NOMO-1 treated with DMSO at 0.1 percent for 48 hours (cell line): ENCODE results near the gene RARRES2.

Source experiments
- DNase-seq: peaks from one replicate; lab custom pipeline; 2025; ENCODE audit not compliant: unreplicated experiment; lab: John Stamatoyannopoulos, UW

The RARRES2 gene

DNA sequence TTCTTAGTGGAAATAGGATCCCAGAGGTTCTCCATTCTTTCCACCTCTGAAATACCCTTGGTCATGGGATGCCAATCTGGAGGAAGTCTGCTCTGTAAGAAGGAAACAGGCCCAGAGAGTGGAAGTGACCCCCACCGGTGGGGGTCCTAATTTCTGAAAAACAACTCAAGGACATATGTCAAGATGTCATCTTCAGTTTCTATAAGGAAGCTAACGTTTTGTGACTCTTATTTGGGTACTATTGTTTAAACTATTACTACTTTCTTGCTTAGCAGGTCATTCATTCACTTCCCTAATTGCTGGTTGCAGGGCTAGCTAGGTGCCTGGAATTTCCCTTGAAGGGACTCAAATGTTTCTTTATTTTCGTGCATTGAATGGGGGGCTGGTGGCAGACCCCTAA, 35.8 kb upstream of the RARRES2 start:
- DNase-seq = no peak

DNA sequence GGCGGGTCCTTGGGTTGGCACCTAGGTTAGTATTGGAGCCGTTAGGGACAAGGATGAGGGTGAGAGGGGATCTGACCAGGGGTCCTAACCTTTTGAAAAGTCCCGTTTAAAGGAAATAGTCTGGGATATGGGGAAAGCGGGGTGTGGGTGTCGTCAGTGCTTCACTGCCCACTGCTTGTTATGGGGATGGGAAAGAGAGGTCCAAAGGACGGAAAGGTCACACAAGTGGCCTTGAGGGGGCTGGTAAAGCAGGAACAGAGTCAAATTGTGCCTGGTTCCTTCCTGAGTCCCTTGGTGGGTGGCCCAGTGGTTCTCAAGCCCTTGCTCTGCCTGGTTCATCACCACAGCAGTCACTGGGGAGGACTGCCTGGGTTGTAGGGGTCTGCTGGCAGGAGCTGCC, 35.1 kb upstream of the RARRES2 start:
- DNase-seq = no peak

DNA sequence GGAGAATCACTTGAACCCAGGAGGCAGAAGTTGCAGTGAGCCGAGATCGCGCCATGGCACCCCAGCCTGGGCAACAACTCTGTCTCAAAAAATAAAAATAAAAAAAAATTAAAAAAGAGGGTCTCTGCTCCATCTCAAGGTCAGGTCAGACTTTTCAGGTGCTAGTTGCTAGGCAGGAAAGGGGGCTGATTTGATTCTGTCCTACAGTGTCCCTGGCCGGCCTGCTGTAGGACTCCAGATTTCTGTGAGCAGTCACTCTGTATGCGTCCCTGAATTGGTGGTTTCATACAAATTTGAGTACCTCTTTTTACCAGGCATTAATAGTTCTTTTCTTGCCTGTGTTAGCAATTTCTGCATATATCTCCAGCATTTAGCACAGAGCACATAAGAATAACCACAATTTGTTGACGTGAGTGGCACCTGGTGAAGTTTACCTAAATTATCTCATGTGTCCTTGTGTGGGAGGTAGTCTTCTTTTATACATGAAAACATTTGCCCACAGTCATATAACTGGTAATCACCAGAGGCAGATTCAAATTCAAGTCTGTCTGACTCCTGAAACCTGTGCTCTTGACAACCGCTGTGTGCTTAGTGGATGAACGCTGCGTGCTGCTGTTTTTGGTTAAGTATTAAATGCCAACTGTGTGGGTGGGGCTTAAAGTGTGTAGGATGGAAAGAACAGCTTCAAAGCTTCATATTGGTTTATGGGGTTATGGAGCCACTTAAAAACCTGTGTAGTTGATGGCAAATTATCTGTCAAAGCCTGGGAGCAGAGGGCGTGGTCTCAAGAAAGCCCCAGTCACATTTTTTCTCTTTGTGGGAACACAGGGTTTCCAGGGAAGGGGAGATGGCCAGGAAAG, 34.5 kb upstream of the RARRES2 start:
- DNase-seq = no peak

- no peak for DNase-seq
These were observed 33.0 kb upstream of the RARRES2 start for GRCh38 chr7:150374472-150374871.

DNA sequence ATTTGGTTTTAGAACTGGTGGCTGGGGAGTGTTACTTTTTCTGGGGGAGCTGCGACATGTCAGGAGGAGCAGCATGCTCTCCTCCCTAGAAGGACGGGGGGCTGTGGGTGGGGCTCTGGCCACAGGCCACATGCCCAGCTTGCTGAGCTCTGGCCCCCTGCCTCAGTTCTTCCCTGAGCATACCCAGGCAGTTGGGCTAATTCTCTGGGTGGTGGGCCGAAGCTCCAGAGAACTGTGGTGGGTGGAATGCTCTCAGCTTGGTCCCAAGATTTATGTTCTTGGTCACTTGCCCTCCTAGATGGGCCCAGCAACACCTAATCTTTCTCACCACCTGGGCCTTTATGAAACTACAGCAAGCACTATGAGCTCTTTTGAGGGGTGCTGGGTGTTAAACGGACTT, 32.6 kb upstream of the RARRES2 start:
- no peak for DNase-seq

- no peak for DNase-seq
These were observed 31.8 kb upstream of the RARRES2 start for GRCh38 chr7:150373049-150373801.

GRCh38 chr7:150372271-150373048, 31.0 kb upstream of the RARRES2 start:
- no peak for DNase-seq

GRCh38 chr7:150371996-150372270, 30.5 kb upstream of the RARRES2 start:
- no peak for DNase-seq

GRCh38 chr7:150371131-150371995, 29.9 kb upstream of the RARRES2 start:
- DNase-seq = no peak

- DNase-seq = no peak
These were observed 29.2 kb upstream of the RARRES2 start for GRCh38 chr7:150370612-150371071.

- no peak for DNase-seq
These were observed 28.5 kb upstream of the RARRES2 start for GRCh38 chr7:150369748-150370501.

DNA sequence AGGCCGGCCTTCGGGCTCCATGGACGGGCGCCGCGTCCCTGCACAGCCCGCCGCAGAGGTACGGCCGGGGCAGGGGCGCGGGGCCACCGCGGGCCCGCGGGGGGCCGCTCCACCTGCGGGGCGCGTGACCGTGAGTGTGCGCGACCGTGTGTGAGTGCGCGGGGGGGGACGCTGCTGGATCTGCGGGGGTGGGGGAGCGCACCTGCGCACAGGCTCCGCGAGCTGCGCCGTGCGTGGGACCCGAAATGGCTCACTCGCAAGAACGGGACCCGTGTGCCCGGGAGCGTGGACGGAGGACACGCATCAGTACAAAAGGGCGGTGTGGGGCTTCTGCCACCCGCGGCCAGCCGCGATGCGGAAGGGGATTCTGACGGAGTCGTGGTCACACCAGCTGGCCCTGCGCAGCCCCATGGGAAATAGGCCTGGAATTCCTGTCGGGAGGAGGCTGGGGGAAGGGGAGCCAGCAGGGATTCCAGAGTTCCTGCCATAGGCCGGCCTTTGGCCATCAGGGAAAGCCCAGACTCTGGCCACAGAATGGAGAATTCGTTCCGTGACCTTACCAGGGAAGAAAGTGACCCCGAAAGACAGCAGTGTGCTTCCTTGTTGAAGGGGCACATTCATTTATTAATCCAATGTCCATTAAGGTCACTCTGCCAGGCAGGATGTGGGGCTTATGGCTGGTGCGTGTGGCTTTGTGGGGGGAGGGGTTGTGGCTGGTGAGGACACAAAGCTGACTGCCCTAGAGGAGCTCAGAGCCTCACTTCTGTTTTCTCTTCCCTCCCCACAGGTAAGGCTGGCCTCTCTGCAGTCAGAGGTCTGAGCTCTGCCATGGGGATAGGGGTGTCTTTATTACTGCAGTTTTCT, 27.7 kb upstream of the RARRES2 start:
- no peak for DNase-seq

- peak; percentile 60 for DNase-seq
These were observed 26.9 kb upstream of the RARRES2 start, which contains the start of gene REPIN1 for GRCh38 chr7:150368096-150368883. Gene REPIN1, plus strand, starts transcription at chr7:150368822. Its CDS starts 890 bp downstream, at chr7:150369712.

- DNase-seq = no peak
These were observed 26.3 kb upstream of the RARRES2 start for GRCh38 chr7:150367677-150368095.

DNA sequence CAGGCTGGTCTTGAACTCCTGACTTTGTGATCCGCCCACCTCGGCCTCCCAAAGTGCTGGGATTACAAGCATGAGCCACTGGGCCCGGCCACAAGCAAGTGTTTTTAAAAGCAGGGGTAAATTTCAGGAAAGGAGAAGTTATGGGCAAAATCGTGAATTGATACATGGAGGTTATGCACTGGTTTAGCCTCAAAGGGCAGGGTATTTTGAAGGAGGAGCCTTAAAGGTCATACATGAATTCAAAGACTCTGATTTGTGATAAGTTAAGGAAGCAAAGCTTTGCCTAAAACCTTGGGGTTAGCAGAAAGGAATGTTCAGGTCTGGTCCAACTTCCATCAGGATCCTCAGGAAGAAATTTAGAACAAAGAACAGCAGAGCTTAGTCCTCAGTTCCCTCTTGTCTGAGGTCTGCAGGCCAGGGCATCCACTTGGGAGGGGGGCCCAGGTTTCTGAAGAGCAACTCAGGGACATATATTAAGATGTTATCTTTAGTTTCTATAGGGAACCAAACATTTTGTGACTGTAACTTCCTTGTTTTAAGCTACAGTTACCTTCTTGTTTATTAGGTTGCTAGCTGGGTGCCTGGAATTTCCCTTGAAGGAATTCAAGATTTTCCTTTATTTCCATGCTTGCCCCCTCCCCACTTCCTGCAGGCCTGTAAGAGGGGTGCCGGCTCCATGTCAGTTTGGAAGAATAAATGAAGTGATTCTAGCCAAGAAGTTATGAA, 24.4 kb upstream of the RARRES2 start:
- DNase-seq = peak; percentile 74

DNA sequence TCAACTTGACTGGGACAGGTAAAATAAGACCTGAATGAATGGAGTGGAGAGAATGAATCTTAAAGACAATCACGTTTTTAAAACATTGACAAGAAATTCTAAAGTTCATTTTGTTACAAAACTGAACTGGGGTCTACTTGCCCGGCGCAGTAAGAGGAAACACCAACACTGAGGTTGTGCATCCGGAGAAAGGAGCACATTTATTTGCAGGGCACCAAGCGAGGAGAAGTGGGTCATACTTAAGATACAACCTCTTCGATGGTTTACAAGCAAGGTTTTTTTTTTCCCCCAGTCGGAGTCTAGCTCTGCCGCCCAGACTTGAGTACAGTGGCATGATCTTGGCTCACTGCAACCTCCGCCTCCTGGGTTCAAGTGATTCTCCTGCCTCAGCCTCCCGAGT, 23.8 kb upstream of the RARRES2 start:
- DNase-seq = no peak

DNA sequence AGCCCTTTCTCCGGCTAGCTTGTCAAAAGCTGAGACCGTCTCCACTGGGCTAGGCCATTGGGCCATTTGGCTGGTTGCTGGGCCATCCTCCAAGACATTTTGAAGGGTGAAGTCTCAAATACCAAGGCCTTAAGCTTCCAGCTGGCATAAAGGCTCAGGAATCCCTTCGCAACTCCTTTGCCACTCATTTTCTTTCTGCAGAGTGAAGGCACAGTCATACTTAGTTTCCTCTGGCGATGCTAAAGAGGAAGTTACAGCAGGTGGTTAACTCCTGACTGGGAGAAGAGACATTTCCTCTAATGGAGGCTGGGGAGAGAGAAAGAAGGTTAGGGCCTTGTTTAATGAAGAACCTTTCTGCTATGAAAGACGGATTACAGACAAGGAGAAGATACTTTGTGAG, 22.4 kb upstream of the RARRES2 start:
- DNase-seq = peak; percentile 62
